SIG-M5 (cell line): ENCODE data around the gene C3orf80.
"Not testable (repeated sequence)": the region's sequence is repeated elsewhere in the genome, so short reads cannot be mapped to it uniquely, and the experiment has no call there.

Source experiments
- DNase-seq: peaks from one replicate; lab custom pipeline; 2025; lab: John Stamatoyannopoulos, UW

C3orf80 gene

DNA sequence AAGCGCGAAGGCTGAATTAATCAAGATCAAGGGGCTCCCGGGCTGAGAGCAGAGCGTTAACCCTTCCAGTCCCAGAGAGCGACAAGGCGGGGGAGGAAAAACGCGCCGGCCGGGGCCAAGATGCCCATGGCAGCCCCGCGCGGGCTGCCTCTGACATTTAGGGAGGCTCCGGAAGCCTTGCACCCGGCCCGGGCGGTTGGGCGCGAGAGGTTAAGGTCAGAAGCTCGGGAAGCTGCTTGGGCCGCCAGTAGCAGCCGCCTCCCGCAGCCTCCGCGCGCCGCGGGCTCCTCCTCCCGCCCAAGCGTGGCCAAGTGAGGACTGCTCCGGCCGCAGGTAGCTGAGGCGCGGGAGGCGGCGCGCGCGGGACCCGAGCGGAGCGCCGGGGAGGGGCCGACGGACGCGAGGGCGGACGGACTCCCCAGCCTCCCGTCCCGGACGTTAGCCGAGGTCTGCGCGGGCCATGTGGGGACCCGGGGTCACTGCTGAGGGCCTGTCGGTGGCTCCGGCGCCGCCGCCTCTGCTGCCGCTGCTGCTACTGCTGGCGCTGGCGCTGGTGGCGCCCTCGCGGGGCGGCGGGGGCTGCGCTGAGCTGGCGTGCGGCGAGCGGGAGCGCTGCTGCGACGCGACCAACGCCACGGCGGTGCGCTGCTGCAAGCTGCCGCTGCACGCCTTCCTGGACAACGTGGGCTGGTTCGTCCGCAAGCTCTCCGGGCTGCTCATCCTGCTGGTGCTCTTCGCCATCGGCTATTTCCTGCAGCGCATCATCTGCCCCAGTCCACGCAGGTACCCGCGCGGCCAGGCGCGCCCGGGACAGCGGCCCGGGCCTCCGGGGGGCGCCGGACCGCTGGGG, at the start of gene C3orf80:
TSS of gene C3orf80 (plus strand) at position 247 of the 850 bp plus-strand sequence. CDS start at position 461, 214 bp downstream.
- no peak for DNase-seq

DNA sequence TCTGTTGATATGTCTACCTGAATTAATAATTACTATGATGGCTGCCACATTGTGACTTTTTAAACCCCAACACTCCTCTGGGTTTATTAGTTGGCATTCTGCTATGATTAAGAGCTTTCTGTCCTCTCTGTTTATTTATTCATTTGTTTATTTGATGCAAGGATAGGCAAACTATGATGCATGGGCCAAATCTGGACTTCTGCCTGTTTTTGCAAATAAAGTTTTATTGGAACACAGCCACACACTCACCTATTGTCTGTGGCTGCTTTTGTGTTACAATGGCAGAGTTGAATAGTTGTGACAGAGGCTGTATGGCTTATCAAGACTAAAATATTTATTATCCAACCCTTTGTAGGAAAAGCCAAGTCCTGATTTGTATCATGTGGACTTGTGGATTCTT, 48.3 kb upstream of the C3orf80 start:
- DNase-seq: no peak

DNA sequence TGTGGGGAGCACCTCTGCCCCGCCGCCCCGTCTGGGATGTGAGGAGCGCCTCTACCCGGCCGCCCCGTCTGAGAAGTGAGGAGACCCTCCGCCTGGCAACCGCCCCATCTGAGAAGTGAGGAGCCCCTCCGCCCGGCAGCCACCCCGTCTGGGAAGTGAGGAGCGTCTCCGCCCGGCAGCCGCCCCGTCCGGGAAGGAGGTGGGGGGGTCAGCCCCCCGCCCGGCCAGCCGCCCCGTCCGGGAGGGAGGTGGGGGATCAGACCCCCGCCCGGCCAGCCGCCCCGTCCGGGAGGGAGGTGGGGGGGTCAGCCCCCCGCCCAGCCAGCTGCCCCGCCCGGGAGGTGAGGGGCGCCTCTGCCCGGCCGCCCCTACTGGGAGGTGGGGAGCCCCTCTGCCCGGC, 46.6 kb upstream of the C3orf80 start:
- DNase-seq: not testable (repeated sequence)

DNA sequence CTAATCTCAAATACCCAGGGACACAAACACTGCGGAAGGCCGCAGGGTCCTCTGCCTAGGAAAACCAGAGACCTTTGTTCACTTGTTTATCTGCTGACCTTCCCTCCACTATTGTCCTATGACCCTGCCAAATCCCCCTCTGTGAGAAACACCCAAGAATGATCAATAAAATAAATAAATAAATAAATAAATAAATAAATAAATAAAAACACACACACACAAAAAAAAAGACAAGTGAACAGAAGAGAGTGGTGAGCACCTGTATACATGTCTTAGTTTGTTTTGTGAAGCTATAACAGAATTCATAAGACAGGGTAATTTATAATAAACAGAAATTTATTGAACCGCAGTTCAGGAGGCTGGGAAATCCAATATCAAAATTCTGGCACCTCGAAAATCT, 45.8 kb upstream of the C3orf80 start:
- not testable (repeated sequence) for DNase-seq

DNA sequence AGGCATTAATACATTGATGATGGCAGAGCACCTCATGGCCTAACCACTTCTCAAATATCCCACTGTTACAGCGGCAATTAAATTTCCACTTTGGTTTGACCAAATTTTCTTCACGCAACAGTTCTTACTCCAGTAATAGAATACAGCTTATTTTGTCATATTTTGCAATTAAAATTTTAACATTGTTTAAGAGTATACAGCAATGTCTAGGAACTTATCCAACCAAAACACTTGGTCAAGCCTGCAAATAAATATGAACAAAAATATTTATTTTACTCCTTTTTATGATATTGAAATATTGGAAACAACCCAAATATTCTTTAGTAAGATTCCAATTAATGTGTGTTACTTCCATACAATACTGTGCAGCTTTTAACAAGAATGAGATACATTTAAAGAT, 45.3 kb upstream of the C3orf80 start:
- no peak for DNase-seq

DNA sequence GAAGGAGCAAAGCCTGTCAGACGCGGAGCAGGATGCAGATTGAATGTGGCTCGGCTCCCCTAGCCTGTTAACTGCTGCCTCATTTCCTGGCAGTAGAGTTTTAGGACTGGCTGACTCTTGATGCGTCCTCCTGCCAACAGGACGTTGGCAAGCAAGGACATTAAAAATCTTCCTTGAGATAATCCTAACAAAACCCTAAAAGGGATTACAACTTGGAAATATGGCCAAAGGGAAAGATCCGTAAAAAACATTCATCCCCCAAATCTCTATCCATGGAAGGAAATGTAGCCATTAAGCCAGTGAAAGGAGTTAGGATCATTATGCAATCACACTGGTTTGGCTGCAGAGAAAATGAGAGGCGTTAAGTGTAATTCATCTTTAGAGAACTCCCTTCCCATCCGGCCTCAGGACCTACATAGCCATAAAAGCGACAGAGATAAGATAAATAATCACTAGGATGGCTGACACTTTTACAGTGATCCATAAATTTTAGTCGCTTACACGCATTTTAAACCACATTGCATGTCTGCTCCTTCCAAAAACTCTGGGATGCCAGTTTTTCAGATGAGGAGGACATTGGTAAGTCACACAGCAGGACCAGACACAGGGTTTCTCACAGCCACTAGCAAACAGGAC, 44.5 kb upstream of the C3orf80 start:
- no peak for DNase-seq

DNA sequence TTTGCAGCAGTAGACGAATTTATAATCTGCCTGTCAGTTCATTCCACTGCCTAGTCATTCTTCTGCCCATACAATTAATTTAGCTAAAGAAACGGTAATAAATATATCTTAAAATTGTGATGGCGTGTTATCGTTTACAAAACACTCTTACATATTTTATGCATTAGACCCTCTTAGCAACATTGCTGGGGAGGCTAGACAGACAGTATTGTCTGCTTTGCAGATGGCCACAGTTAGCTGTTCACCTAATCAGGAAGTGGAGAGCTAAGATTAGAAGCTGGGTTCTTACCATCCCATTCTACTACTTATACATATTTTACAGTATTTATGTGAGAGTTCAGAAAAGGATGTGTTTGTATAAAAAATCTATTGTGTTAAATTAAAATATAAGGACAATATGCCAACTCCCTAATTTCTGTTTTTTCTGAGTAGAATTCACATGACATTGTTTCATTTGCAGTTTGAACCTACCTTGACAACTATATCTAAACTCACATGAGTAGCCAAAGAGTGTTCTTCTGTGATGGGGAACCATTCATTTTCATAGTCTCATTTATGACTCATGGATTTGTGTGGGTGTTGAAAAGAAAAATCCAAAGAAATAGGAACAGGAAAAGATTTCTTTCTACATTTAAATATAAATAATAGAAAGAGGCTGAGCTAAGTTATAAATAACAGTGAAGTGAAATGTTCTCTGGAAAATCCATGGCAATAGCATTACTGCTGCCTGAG, 41.7 kb upstream of the C3orf80 start:
- no peak for DNase-seq

DNA sequence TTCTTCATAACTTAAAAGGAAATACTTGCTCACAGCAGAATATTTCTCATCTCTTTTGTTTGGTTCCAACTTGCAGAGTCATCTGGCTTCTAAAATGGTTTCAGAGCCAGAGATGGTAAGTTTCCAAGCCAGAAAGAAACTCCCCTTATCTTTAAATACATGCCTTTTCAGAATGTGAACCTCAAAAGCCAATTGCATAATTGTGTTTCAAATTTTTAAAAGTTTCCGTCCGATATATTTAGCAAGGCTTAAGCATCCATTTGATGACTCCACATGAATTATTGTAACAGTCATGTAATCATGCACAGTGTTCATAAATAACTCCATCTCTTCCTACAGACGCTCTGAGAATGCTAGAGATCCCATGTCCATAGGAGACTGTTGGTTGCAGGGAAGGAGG, 40.6 kb upstream of the C3orf80 start:
- DNase-seq: no peak

DNA sequence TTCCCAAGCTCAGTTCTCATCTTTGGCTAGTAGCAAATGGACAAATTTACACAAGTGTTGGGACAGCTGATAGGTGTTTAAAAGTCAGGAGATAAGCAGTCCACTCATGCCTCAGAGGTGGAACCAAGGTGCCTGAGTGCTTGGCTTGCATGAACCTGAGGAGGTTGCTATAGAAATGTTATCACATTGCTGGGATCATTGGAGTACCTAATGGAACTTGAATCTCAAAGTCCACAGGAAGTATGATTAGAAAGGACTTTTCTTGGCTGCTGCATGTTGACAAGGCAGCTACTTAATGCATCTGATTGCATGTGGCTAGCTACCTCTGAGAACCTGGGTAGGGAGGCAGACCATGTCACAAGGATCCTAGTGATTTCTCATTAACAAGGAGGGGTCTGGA, 39.5 kb upstream of the C3orf80 start:
- no peak for DNase-seq

DNA sequence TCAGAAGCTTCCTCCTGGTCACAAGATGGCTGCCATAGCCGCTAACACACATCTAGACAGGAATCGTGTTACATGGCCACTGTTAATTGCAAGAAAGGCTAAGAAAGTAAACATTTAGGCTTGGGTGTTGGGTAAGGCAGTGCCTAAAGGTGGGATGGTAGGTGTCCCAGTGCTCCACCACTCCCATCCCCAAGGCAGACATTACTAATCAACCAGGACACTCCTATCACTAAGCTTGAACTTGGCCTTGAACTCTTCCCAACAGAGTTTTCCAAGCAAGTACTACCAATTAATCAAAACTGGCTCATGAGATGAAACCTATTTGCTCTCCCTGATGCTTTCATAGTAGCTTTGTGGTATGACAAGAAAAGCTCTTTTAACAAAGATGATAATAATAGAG, 37.9 kb upstream of the C3orf80 start:
- no peak for DNase-seq

DNA sequence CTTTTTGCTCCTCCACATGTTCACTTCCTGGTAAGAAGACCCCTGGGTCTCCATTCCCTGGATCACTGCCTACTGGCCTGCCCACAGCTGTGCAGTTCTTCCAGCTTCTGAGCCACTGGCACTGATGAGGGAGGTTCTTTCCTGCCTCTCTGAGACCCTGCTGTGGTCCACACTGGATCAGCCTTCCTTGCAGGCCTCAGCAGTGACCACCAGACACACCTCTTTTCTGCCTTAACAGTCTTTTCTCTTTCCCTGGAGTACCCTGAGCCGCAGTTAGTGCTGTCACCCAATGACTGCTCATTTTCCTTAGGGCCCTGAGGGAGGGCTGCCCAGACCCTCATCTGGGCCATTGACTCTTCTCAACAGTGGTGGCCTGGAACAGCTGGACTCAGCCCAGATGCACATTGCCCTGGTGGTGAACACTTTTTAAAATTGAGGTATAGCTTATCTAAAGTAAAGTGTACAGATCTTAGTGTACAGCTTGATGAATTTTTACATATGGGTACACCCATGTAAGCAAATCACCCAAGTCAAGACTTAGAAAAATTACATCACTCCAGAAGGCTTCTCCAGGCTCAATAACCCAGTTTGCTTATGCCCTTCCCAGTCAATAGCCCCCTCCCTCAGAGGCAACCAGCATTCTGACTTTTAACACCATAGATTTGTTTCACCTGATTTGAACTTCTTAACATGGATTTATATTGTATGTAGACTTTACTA, 32.8 kb upstream of the C3orf80 start:
- no peak for DNase-seq

DNA sequence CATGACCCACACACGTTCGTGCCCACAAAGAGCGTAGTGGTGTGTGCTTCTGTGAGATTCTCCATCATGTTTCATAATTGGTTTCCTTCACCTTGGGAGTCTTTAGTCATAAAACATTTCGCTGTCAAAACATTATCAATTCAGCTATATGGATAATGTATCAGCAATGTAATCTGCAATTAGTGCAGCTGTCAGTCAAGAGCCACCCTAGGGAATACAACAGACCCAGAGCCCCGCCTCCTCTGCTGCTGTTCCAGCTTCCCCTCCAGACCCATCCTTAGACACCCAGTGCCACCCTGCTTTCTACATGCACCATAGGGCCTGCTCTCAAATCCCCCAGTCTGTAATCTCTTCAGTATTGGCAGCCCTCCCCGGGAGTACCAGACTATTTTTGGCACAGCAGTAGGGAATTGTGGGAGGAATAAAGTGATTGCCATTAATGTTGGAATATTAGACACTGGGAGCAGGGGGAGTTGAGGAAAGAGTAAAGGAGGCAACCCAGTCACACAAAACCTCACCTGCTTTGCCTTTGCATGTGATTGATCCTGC, 31.5 kb upstream of the C3orf80 start:
- no peak for DNase-seq

DNA sequence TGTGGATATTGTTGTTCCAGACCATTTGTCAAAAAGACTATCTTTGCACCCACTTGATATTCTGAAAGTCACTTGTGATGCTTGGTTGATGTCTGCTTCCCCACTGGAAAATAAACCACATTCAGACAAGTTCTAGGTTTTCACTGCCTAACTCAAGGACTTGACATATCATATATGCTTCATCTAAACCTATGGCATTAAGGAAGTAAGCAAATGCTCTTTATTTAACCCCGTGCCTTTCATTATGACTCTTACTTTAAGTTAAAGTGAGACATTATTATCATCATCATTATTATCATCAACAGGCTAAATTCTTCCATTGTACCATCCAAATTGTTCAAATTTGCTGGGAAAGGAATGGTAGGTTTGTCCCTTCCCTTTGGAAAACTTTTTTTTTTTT, 30.8 kb upstream of the C3orf80 start:
- DNase-seq: no peak

DNA sequence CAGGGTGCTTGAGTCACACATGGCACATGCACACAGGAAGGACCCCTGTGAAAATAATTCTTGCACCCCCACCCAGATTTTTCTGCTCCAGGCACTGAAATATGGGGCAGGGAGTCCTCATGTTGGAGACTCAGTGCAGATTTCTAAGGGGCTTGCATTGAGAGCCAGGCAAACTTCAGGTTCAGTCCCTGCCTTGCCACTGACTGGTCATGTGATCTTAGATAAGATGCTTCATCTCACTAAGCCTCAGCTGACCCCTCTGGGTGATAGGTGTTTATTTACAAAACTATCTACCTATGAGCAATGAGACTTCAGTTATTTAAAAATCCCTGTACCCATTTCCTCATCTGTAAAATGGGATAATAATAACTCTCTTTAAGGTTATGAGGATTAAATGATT, 30.1 kb upstream of the C3orf80 start:
- no peak for DNase-seq

DNA sequence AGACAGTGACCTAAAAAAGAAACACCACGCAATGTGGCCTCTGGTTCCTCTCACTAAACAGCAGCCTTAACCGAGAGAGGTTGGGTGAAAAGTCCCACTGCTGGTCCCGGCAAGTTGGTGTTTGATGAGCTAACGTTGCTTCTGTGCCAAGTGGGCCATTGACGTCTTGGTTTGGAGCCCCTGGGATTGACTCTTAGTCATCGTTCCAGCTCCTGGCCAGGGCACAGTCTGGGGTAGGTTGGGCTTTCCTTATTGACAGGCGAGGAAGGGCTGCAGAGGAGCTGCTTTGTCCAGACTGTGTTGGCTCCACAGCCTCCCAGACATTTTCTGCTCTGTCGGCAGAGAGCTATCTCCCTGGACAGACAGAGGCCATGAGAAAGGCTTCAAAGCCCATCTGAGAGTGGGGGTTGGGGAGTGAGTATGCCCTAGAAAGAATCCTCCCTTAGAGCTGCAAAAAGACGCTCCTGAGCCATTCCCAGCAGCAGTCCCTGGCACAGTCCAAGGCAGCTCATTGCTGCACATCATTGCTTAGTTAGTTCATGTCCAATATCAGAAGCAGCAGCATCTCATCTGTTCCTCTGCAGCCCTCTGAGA, 28.6 kb upstream of the C3orf80 start:
- DNase-seq: no peak

DNA sequence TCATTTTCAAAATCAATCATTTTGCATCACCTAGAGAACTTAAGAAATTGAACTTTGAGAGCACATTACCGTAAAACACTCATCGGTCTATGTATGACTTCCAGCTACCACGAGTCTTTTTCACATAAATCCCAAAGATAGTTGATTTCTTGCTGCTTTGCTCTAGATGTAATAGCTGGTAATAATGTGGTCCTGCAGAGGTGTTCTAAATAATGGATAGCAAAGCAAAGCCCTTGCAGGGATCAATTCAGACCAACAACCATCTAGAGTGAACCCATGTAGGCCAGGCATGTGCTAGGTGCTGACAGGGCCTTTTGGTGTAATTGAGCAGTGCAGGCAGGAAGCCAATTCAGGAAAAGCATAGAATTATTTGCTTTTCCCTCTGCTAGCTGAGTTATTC, 26.1 kb upstream of the C3orf80 start:
- no peak for DNase-seq

DNA sequence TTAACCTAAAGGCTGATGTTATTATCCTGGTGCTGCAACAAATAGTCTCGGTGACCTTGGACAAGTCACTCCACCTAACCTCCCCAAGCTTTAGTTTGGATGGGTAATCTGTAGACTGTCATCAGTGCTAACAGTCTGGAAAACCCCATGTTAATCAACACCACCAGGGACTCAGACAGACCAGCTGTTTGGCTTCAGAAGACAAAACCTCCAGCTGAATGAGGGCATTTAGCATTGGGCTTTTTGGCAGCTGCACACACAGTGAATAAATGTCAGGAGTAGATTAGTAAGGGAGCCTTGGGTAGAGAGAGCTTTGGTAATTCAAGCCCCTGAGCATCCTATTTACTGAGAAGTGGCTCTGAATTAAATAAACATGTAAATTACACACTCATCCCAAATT, 24.9 kb upstream of the C3orf80 start:
- DNase-seq: no peak

DNA sequence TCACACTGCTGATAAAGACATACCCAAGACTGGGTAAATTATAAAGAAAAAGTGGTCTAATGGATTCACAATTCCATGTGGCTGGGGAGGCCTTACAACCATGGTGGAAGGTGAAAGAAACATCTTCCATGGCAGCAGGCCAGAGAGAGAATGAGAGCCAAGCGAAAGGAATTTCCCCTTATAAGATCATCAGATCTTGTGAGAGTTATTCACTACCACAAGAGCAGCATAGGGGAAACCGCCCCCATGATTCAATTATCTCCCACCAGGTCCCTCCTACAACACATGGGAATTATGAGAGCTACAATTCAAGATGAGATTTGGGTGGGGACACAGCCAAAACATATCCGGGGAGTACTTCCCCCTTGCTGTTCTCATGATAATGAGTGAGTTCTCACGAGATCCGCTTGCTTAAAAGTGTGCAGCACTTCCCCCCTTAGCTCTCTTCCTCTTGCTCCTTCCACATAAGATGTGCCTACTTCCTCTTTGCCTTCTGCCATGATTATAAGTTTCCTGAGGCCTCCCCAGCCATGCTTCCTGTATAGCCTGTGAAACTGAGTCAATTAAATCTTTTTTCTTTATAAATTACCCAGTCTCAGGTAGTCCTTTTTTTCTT, 20.7 kb upstream of the C3orf80 start:
- not testable (repeated sequence) for DNase-seq

DNA sequence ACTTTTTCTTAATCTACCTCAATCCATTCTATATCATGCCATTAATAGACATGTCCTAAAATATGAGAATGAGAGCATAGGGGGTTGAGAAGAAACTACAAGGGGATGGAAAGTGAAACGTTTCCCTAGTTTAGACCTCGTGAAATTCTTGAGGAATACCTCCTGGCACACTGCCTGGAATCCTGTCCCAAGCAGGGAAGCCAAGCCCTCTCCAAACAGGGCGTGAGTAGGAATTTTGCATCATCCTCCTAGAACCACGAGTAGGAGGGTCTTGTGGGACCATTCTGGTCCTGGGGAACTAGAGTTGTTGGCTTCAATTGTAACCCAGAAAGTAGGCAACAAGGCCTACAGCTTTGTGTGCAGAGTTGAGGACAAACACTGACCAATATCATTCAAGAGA, 19.6 kb upstream of the C3orf80 start:
- no peak for DNase-seq

DNA sequence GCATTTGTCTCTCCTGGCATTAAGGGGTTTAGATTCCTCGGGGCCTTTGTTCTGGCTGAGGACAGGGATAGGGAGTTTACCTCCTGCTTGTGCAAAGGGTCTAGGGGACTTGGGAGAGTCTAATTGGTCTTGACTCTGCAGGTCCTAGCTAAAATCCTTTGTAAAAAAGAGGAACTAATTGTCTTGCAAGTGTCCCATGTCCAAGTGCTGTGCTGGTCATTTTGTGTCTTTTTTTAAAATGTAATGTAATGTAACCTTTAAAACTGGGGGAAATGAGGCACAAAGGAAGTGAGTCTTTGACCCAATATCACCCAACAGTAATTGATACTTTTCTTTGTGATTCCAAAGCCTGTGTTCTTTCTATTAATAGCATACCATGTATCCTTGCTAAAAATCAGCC, 14.9 kb upstream of the C3orf80 start:
- no peak for DNase-seq

DNA sequence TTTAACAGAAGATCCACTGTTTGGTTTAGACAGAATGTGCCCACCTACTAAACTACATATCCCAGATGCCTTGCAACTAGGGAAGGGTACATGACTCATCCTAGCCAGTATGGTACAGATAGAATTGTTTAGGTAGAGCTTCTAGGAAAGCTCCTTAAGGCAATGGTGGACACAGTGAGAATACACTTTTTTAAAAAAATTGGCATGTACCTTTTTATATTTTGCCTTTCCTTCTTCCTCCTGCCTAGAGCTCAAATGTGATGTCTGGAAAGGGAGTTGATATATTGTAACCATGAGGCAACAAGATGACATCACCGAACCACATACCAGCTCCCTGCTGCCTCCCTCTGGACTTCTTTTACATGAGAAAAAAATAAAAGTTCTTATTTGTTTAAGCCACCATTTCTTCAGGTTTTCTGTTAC, 14.4 kb upstream of the C3orf80 start:
- DNase-seq: no peak
